ENCODE measurements around the gene GAS2L1.

DNA sequence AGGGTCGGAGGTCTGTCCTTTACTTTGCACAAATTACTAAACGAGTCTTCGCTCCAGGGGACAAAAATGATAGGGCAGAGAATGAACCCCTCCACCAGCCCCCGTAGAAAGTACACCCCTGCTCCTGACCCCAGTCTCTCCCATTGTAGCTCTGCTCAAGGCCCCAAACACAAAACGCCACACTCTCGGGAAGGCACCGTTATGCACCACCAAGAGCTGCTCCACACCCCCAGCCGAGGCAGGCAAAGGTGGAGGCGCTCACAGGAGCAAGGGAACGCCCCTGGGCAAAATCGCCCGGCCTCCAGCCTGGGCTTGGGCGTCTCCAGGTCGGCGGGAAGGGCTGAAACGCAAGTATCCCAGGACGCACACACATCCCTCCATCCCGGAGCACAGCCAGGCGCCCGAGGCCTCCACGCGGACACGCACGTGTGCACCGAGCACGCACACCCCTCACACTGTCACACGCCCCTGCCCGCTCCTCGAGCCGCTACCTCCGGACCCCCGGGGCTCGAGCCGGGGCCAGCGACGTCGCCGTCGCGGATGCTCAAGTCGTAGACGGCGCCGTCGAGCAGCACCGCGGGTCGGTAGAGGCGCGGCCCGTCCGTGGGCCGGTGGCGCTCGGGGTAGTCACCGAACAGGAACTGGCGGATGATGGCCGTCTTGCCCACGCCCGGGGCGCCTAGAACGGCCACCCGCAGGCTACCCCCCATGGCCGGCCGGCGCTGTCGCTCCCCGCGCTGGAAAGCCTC is 8.3 kb downstream of the GAS2L1 start:
- TF ChIP-seq, protein P1, sequence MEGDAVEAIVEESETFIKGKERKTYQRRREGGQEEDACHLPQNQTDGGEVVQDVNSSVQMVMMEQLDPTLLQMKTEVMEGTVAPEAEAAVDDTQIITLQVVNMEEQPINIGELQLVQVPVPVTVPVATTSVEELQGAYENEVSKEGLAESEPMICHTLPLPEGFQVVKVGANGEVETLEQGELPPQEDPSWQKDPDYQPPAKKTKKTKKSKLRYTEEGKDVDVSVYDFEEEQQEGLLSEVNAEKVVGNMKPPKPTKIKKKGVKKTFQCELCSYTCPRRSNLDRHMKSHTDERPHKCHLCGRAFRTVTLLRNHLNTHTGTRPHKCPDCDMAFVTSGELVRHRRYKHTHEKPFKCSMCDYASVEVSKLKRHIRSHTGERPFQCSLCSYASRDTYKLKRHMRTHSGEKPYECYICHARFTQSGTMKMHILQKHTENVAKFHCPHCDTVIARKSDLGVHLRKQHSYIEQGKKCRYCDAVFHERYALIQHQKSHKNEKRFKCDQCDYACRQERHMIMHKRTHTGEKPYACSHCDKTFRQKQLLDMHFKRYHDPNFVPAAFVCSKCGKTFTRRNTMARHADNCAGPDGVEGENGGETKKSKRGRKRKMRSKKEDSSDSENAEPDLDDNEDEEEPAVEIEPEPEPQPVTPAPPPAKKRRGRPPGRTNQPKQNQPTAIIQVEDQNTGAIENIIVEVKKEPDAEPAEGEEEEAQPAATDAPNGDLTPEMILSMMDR (IDR thresholded peaks at IDR 0.05): no peak
- no peak for TF ChIP-seq POLR2A (IDR thresholded peaks at IDR 0.05)

Measured in body of pancreas (tissue), 4 donors.